Spleen (tissue), 11 donors: ENCODE results near the gene ECSCR. TPM values are rescaled to one million over a fixed set of nuclear protein-coding genes. Genes with fewer than 3 reads are reported as not detected.
"Not testable (repeated sequence)": the region's sequence is repeated elsewhere in the genome, so short reads cannot be mapped to it uniquely, and the experiment has no call there.

Experiments used
- DNase-seq: peaks from one replicate; pipeline ENCODE4 v3.0.0-alpha.2; 2020
- H3K27ac ChIP-seq, 8 donors: fragments of 200-600 bp; sonication (generic) in 7 of 8; 1 replicate in 4 of 8; 2 replicates in 4 of 8; pipeline versions ENCODE4 v1.5.0 to v1.8.0; 2016 to 2021; ENCODE audit warnings: inconsistent platforms in 4 of 8, mild to moderate bottlenecking in 4 of 8, moderate library complexity in 1 of 8
- H3K27me3 ChIP-seq, 7 donors: fragments of 200-600 bp; sonication (generic) in 6 of 7; replicated peaks in 1 of 7; 1 replicate in 4 of 7; 2 replicates in 3 of 7; pipeline versions ENCODE4 v1.5.0 to v1.8.0; 2016 to 2021; ENCODE audit warnings: inconsistent platforms in 3 of 7, mild to moderate bottlenecking in 1 of 7
- H3K36me3 ChIP-seq, 6 donors: fragments of 200-600 bp; sonication (generic) in 5 of 6; 1 replicate in 4 of 6; 2 replicates in 2 of 6; pipeline versions ENCODE4 v1.5.0 to v1.8.0; 2016 to 2021; ENCODE audit warnings: inconsistent platforms in 2 of 6
- H3K4me1 ChIP-seq, 6 donors: fragments of 200-600 bp; sonication (generic) in 5 of 6; 1 replicate in 3 of 6; 2 replicates in 3 of 6; pipeline versions ENCODE4 v1.5.0 to v1.8.0; 2016 to 2021; ENCODE audit warnings: inconsistent platforms in 3 of 6
- H3K4me3 ChIP-seq, 8 donors: fragments of 200-600 bp; sonication (generic) in 7 of 8; 1 replicate in 4 of 8; 2 replicates in 4 of 8; pipeline versions ENCODE4 v1.5.0 to v1.8.0; 2016 to 2021; ENCODE audit warnings: inconsistent platforms in 4 of 8, mild to moderate bottlenecking in 4 of 8, moderate library complexity in 2 of 8
- H3K9me3 ChIP-seq, 8 donors: fragments of 200-600 bp; sonication (generic) in 7 of 8; 1 replicate in 4 of 8; 2 replicates in 4 of 8; pipeline versions ENCODE4 v1.5.0 to v1.8.0; 2016 to 2021; ENCODE audit warnings: inconsistent platforms in 4 of 8
- CTCF ChIP-seq, 11 experiments: fragments of 200-600 bp in 7 of 11; fragments of 450-650 bp in 4 of 11; sonication (generic) in 4 of 11; IDR thresholded peaks in 8 of 11; conservative IDR thresholded peaks in 3 of 11; 1 replicate in 7 of 11; 2 replicates in 4 of 11; pipeline versions ENCODE4 v1.4.0 to v1.8.0; 2016 to 2021; ENCODE audit warnings: antibody characterized with exemption in 11 of 11, inconsistent platforms in 4 of 11, mild to moderate bottlenecking in 1 of 11
- POLR2A ChIP-seq, 3 donors: fragments of 450-650 bp; IDR thresholded peaks; one replicate each; pipeline ENCODE4 v1.5.1; 2017; ENCODE audit warnings: antibody characterized with exemption in 3 of 3, mild to moderate bottlenecking in 1 of 3
- POLR2AphosphoS5 ChIP-seq, 3 donors: sonication (generic); formaldehyde crosslinking; IDR thresholded peaks; one replicate each; pipeline ENCODE4 v1.5.1; 2017; ENCODE audit warnings: antibody characterized with exemption in 3 of 3
- WGBS, 5 donors: extraction: QIAGEN DNeasy Blood & Tissue Kit in 3 of 5; methylation state at CpG; one replicate each; pipeline versions ENCODE4 v1.1.5 to v1.1.7; 2013 to 2018; 5-methylcytosine and 5-hydroxymethylcytosine counted together
- intact Hi-C: fragments of 100-400 bp; cut with DNase I; formaldehyde crosslinking; loops from one replicate; pipeline ENCODE4 v1.15.0; 2023; ENCODE audit warnings: low total_unique reads
- polyA plus RNA-seq, 3 donors: library from polyadenylated mRNA; stranded (reverse); fragments of 200-250 nt; gene quantifications; one replicate each; pipeline ENCODE4 v1.2.1, GENCODE V29; 2013
- total RNA-seq, 7 donors: library from RNA; depleted of rRNA in 3 of 7; stranded (reverse); fragments of >200 nt in 3 of 7; fragmentation: NEBNext Ultra II Directional in 4 of 7; extraction: Animal tissue kit (Norgen Biotek cat#: 25700) in 4 of 7; gene quantifications; one replicate each; pipeline versions ENCODE4 v1.1.0 to v1.2.1, GENCODE V29; 2016 to 2021
- donor health status: healthy with polysubstance abuse.
- donor health status: DM: no; HTN: no; CAD: no; lungs with moderate emphysema.
- donor health status: DM: no; HTN: no; CAD: no.
- donor health status: Bipolar disorder and iron deficiency.
- donor health status: healthy.
- donor health status: DM: no; HTN: no; CAD: no.
- donor health status: DM: yes; HTN: yes; CAD: no.

Gene ECSCR
- total and polyA plus RNA-seq, 10 donors: 11.3 to 52.3 (median 18.5) TPM

- DNase-seq: peak; percentile 78
- H3K9me3 ChIP-seq: no peaks in the 10 kb centered on the region
- H3K4me3 ChIP-seq: peak overlapping the region; percentile 42 to 73 (median 56)
- intact Hi-C loops: no loop called here
- H3K27ac ChIP-seq: peak overlapping the region; percentile 89 to 97 (median 92)
- 19 to 42% (median 28%) methylated on average over 6 to 12 of the region's 12 CpGs for WGBS, 5 donors
- H3K36me3 ChIP-seq: peaks cover 0 to 45% (median 31%) of the 10 kb centered on the region in 6 donors
- TF ChIP-seq POLR2A (IDR thresholded peaks at IDR 0.05) (no peak), CTCF (IDR thresholded peaks at IDR 0.05 in 8 of 11, conservative IDR thresholded peaks at IDR 0.05 in 3 of 11) (no peak), POLR2AphosphoS5 (IDR thresholded peaks at IDR 0.05) (peak in 1 of 3 donors; percentile 8)
- peaks cover 7 to 90% (median 66%) of the 10 kb centered on the region in 6 donors for H3K4me1 ChIP-seq
- H3K27me3 ChIP-seq: no peaks in the 10 kb centered on the region
Observed at GRCh38 chr5:139481122-139481533, 18.6 kb upstream of the ECSCR start.

GRCh38 chr5:139479729-139480128 is 17.2 kb upstream of the ECSCR start:
- peaks cover 12 to 100% (median 79%) of the 10 kb centered on the region in 6 donors for H3K4me1 ChIP-seq

GRCh38 chr5:139478657-139479423 is 16.3 kb upstream of the ECSCR start:
- H3K4me1 ChIP-seq: peaks cover 19 to 100% (median 83%) of the 10 kb centered on the region in 6 donors
- peaks cover 0 to 62% (median 36%) of the 10 kb centered on the region in 6 donors for H3K36me3 ChIP-seq

More at GRCh38 chr5:139479729-139480128, 17.2 kb upstream of the ECSCR start:
- H3K27me3 ChIP-seq, DNase-seq, H3K4me3 ChIP-seq, H3K9me3 ChIP-seq, intact Hi-C loops: not testable (repeated sequence)
- H3K27ac ChIP-seq: peak overlapping the region in 4 of 8 donors; percentile 89 to 97 (median 95)
- WGBS, 5 donors: 86 to 95% (median 91%) methylated on average over 4 of the region's 4 CpGs
- H3K36me3 ChIP-seq: peaks cover 0 to 59% (median 36%) of the 10 kb centered on the region in 6 donors

GRCh38 chr5:139475865-139476617 is 13.5 kb upstream of the ECSCR start:
- no peaks in the 10 kb centered on the region for H3K27me3 ChIP-seq
- no peak overlapping the region for H3K4me3 ChIP-seq
- H3K9me3 ChIP-seq: no peaks in the 10 kb centered on the region
- TF ChIP-seq POLR2AphosphoS5 (IDR thresholded peaks at IDR 0.05) (no peak), CTCF (IDR thresholded peaks at IDR 0.05 in 8 of 11, conservative IDR thresholded peaks at IDR 0.05 in 3 of 11) (no peak), POLR2A (IDR thresholded peaks at IDR 0.05) (no peak)
- no peak for DNase-seq
- peak overlapping the region in 6 of 8 donors; percentile 8 to 84 (median 72) for H3K27ac ChIP-seq
- 41 to 61% (median 51%) methylated on average over 11 to 13 of the region's 13 CpGs for WGBS, 5 donors
- H3K36me3 ChIP-seq: peaks cover 0 to 62% (median 36%) of the 10 kb centered on the region in 6 donors
- H3K4me1 ChIP-seq: peaks cover 26 to 100% (median 80%) of the 10 kb centered on the region in 6 donors
- intact Hi-C loops: no loop called here

More at GRCh38 chr5:139478657-139479423, 16.3 kb upstream of the ECSCR start:
- H3K4me3 ChIP-seq, DNase-seq, intact Hi-C loops, H3K9me3 ChIP-seq, H3K27me3 ChIP-seq: not testable (repeated sequence)
- peak overlapping the region in 4 of 8 donors; percentile 15 to 89 (median 35) for H3K27ac ChIP-seq
- WGBS, 5 donors: 73 to 86% (median 79%) methylated on average over 9 of the region's 9 CpGs
